Activated T-helper 1 cell treated with anti-CD3 and anti-CD28 coated beads, Interleukin-2, amount 50 U/mL, for 16 hours (primary cell): ENCODE data around the gene ATCAY.
"Not testable (repeated sequence)": the region's sequence is repeated elsewhere in the genome, so short reads cannot be mapped to it uniquely, and the experiment has no call there.

Experiments
- DNase-seq, 2 donors: peaks; one replicate each; pipeline ENCODE4 v3.0.0-alpha.2; 2020; ENCODE audit warnings: low read depth in 1 of 2, low spot score in 1 of 2

The ATCAY gene

DNA sequence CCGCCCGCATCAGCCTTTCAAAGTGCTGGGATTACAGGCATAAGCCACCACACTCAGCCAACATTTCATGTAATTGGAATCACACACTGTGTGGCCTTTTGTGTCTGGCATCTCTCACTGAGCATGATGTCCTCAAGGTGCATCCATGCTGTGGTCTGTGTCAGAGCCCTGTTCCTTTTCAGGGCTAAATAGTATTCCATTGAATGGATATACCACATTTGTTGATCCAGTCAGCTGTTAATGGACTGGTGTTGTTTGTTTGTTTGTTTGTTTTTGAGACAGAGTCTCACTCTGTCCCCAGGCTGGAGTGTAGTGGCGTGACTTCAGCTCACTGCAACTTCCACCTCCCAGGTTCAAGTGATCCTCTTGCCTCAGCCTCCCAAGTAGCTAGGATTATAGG lies 17.9 kb downstream of the ATCAY start:
- DNase-seq = no peak

- DNase-seq = no peak
These were observed 19.2 kb downstream of the ATCAY start for GRCh38 chr19:3899531-3900294.

DNA sequence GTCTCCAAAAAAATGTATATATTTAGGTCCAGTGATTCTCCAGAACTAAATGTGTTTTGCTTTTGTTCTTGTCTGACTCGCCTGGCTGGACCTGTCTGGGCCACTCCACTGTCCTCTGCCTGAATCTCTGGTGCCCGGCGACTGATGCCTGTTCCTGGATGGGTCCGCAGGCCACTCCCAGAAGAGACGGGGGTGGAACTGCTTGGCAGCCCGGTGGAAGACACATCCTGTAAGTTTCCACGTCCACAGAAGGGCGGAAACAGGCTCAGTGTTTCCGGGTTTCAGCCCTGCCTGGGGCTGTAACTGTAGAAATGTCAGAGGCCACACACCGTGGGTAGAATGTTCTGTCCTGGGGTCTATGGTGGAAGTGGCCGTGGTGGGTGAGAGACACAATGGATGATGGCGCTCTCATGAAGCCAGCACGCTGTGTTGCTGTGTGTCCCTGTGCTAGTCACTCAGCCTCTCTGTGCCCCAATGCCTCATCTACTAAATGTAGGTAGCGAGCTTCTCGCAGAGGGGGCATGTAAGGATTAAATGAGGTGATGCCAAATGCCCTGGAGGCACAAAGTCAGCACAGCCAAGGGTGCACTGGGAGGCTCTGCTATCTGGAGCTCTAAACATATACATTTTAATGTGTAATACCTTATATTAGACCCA lies 22.0 kb downstream of the ATCAY start:
- DNase-seq = no peak

DNA sequence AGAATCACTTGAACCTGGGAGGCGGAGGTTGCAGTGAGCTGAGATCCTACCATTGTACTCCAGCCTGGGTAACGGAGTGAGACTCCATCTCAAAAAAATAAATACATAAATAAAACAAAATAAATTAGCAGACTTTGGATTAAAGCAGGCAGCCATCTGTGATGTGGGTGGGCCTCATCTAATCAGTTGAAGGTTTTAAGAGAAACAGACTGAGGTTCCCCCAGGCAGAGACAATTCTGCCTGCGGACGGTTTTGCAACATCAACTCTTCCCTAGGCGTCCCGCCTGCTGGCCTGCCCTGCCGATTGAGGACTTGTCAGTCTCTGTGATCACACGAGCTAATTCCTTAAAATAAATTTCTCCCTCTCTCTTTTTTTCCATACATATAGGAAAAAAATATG lies 23.7 kb downstream of the ATCAY start:
- DNase-seq = no peak

GRCh38 chr19:3907626-3908265 lies 27.3 kb downstream of the ATCAY start:
- DNase-seq = no peak

DNA sequence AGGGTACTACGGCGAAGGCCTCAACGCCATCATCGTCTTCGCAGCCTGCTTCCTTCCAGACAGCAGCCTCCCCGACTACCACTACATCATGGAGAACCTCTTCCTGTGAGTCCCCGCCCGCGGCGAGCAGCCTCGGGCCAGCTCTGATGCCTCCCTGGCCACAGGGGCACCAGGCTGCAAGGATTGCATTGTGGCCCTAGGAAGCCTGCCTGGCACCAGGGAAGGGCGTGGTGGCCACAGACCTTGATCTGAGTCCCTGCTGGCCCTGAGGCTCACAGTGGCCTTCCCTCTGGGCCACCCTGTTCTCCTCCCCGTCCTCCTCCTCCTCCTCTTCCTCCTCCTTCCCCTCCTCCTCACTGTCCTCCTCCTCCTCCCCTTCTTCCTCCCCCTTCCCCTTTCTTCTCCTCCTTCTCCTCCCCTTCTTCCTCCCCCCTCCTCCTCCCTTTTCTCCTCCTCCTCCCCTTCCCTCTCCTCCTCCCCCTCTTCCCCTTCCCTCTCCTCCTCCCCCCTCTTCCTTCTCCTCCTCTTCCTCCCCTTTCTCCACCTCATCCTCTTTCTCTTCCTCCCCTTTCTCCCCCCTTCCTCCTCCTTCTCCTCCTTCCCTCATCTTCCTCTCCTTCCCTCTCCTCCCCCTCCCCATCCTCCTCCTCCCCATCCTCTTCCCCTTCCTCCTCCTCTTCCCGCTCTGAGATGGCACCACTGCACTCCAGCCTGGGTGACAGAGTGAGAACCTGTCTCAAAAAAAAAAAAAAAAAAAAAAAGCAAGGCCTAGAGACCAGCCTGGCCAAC lies 28.0 kb downstream of the ATCAY start:
- DNase-seq = no peak

DNA sequence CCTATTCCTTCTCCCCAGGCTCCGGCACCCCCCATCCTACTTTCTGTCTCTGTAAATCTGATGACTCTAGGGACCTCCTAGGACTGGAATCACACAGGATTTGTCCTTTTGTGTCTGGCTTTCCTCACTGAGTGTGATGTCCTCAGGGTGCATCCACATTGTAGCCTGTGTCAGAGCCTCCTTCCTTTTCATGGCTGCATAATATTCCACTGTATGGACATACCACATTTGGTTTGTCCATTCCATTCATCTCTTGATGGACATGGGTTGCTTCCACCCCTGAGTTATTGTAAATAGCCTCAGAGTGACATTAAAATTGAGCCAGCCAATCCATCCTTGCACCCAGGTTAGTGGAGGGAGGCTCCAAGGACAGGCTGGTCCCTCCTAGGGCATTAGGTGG lies 29.6 kb downstream of the ATCAY start:
- no peak for DNase-seq

GRCh38 chr19:3914199-3914598 lies 33.7 kb downstream of the ATCAY start:
- no peak for DNase-seq

GRCh38 chr19:3916033-3916432 lies 35.5 kb downstream of the ATCAY start:
- no peak for DNase-seq

DNA sequence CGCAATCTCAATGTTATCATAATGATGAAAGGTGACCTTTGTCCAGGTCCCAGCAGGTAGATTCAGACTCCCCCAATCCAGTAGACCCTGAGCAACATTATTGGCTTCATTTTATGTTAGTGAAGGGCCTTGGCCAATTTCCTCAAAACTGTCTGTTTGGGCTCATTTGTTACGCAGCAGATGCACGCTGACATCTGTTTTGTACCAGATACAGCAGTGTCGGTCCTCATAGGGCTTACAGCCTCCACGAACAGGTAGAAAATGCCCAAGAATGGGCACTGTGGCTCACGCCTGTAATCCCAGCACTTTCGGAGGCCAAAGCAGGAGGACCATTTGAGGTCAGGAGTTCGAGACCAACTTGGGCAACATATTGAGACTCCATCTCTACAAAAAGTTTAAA lies 39.3 kb downstream of the ATCAY start:
- DNase-seq = no peak

GRCh38 chr19:3923096-3923758 lies 42.7 kb downstream of the ATCAY start:
- no peak for DNase-seq

GRCh38 chr19:3923912-3924311 lies 43.4 kb downstream of the ATCAY start:
- DNase-seq = no peak

- no peak for DNase-seq
These were observed 50.6 kb downstream of the ATCAY start for GRCh38 chr19:3931041-3931440.

- no peak for DNase-seq
These were observed 52.7 kb downstream of the ATCAY start, which contains the start of gene NMRK2 for GRCh38 chr19:3932931-3933810. TSS of gene NMRK2 (plus strand) at chr19:3933069. CDS start at chr19:3933672, 603 bp downstream.

DNA sequence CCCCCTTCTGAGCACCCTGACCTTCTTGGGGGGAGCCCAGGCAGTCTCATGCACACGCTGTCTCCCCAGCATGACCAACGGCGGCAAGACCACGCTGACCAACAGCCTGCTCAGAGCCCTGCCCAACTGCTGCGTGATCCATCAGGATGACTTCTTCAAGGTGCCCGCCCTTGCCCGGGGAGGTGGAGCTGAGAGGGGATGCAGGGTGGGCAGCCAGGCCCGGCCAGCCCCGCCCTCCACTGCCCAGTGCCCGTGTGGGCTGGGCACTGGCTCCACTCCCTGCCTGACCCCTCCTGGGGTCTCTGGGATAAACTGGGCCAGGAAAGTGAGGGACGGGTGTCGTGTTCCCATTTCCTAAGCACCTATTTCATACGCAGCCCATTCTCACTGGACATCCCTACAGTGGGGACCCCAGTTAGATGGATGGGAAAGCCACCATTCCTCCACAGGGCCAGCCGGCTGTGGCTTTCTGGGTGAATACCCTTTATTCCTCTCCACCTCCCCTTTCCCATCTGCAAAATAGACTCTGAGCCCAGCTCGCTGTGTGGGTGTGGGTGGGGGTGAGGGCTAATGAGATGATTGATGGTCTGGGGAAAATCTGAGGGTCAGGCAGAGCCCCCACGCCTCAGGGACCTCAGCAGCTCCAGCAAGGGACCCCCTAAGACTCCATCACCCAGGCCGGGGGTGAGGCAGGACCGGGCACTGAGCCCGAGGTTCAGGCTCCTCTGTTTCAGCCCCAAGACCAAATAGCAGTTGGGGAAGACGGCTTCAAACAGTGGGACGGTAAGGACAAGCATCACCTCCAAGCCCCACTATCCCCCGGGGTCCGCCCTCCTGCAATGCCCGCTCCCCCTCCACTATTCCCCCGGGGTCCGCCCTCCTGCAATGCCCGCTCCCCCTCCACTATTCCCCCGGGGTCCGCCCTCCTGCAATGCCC lies 56.3 kb downstream of the ATCAY start:
- no peak for DNase-seq

DNA sequence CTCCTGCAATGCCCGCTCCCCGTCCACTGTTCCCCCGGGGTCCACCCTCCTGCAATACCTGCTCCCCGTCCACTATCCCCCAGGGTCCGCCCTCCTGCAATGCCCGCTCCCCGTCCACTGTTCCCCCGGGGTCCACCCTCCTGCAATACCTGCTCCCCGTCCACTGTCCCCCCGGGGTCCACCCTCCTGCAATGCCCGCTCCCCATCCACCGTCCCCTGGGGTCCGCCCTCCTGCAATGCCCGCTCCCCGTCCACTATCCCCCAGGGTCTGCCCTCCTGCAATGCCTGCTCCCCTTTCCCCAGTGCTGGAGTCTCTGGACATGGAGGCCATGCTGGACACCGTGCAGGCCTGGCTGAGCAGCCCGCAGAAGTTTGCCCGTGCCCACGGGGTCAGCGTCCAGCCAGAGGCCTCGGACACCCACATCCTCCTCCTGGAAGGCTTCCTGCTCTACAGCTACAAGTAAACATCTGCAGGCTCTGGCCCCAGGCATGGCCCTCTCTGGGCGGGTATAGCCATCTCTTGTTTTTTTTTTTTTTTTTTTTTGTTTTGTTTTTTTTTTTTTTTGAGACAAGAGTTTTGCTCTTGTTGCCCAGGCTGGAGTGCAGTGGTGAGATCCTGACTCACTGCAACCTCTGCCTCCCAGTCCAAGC lies 57.9 kb downstream of the ATCAY start:
- not testable (repeated sequence) for DNase-seq

- no peak for DNase-seq
These were observed 62.4 kb downstream of the ATCAY start for GRCh38 chr19:3942790-3943409.
